HepG2 (cell line): ENCODE measurements around the gene CES3. TPM values are rescaled to one million over a fixed set of nuclear protein-coding genes. Genes with fewer than 3 reads are reported as not detected.

Experiments used
- ATAC-seq: fragments of 200-7000 bp; cut with Tn5 transposase; 3 replicates; pipeline ENCODE4 v1.9.1; 2020; ENCODE audit warnings: mild to moderate bottlenecking, moderate library complexity
- BruUV-seq: library from RNA; stranded (reverse); fragments of 400-500 nt; replicated peaks from 2 replicates; lab custom pipeline; 2021; lab: Mats Ljungman, UMichigan
- CTCF ChIA-PET: fragments of 300-600 bp; formaldehyde crosslinking; extraction: SDS; loops from one replicate; lab custom pipeline; 2021; ENCODE audit warnings: low total read pairs, inconsistent platforms, low intra/inter-chr PET ratio; lab: Yijun Ruan, JAX
- POLR2A ChIA-PET: fragments of 350-600 bp; sonication (Branson Sonifier 250); formaldehyde crosslinking; loops from one replicate; lab custom pipeline; 2020; ENCODE audit warnings: antibody characterized with exemption, inconsistent platforms; lab: Yijun Ruan, JAX
- DNase-seq: peaks from one replicate; pipeline ENCODE4 v3.0.0-alpha.2; 2015; ENCODE audit warnings: low spot score
- FAIRE-seq: peaks from 3 replicates; lab custom pipeline; 2011; peaks lifted over from hg19 to GRCh38; lab: Jason Lieb, UNC
- H2AFZ ChIP-seq: one replicate; pipeline ENCODE4 v1.6.1; 2011; ENCODE audit warnings: low read length, inconsistent platforms
- H3K27ac ChIP-seq: fragments of 300-600 bp; 3 replicates; pipeline ENCODE4 v1.8.0; 2011; ENCODE audit warnings: mixed run types, mild to moderate bottlenecking, mixed read lengths, low read length, inconsistent platforms; ENCODE audit not compliant: insufficient read depth; ENCODE audit errors: extremely low read length
- H3K27me3 ChIP-seq, 2 experiments: fragments of 200-600 bp in 1 of 2; 2 replicates in 1 of 2; 3 replicates in 1 of 2; pipeline versions ENCODE4 v1.6.0 to v1.8.0; 2011; ENCODE audit warnings: low read length in 2 of 2, mild to moderate bottlenecking in 2 of 2, moderate library complexity in 2 of 2, inconsistent platforms in 1 of 2; ENCODE audit not compliant: insufficient read depth in 2 of 2, control insufficient read depth in 1 of 2
- H3K36me3 ChIP-seq, 2 experiments: fragments of 200-600 bp in 1 of 2; replicated peaks in 1 of 2; 2 replicates in 1 of 2; 3 replicates in 1 of 2; pipeline versions ENCODE4 v1.5.1 to v1.8.0; 2011; ENCODE audit warnings: low read length in 2 of 2, inconsistent platforms in 1 of 2; ENCODE audit not compliant: insufficient read depth in 2 of 2, control insufficient read depth in 1 of 2
- H3K4me1 ChIP-seq: 2 replicates; pipeline ENCODE4 v1.5.1; 2012; ENCODE audit warnings: low read length, inconsistent platforms; ENCODE audit not compliant: insufficient read depth
- H3K4me2 ChIP-seq: 2 replicates; pipeline ENCODE4 v1.6.0; 2011; ENCODE audit warnings: low read depth, low read length, inconsistent platforms
- H3K4me3 ChIP-seq, 3 experiments: fragments of 200-600 bp in 1 of 3; sonication (generic), shearing (Covaris generic) in 1 of 3; replicated peaks in 1 of 3; 2 replicates each; pipeline ENCODE4 v1.5.1; 2011 to 2016; ENCODE audit warnings: low read length in 3 of 3, inconsistent platforms in 2 of 3, low read depth in 2 of 3, mild to moderate bottlenecking in 2 of 3, control low read depth in 1 of 3, mixed read lengths in 1 of 3; ENCODE audit not compliant: insufficient read depth in 1 of 3
- H3K79me2 ChIP-seq: one replicate; pipeline ENCODE4 v1.6.1; 2011; ENCODE audit warnings: low read length, inconsistent platforms; ENCODE audit not compliant: insufficient read depth
- H3K9ac ChIP-seq: 2 replicates; pipeline ENCODE4 v1.6.0; 2011; ENCODE audit warnings: mild to moderate bottlenecking, low read depth, low read length, inconsistent platforms; ENCODE audit not compliant: insufficient read depth
- H3K9me3 ChIP-seq: 2 replicates; pipeline ENCODE4 v1.5.1; 2012; ENCODE audit warnings: mild to moderate bottlenecking, low read length
- H4K20me1 ChIP-seq: 2 replicates; pipeline ENCODE4 v1.6.0; 2011; ENCODE audit warnings: inconsistent platforms, mild to moderate bottlenecking, low read length, moderate library complexity; ENCODE audit not compliant: insufficient read depth
- AKAP8 ChIP-seq: sonication (generic); formaldehyde crosslinking; IDR thresholded peaks from 2 replicates; pipeline ENCODE4 v1.5.1; 2020; ENCODE audit warnings: mild to moderate bottlenecking, missing genetic modification reagents
- ATRX ChIP-seq: sonication (generic); formaldehyde crosslinking; IDR thresholded peaks from 2 replicates; pipeline ENCODE4 v1.4.0; 2020; ENCODE audit warnings: missing genetic modification reagents, borderline replicate concordance
- HNF4G ChIP-seq, 2 experiments: sonication (generic) in 1 of 2; formaldehyde crosslinking in 1 of 2; IDR thresholded peaks; 2 replicates each; pipeline versions ENCODE4 v1.4.0 to v1.6.1; 2011 to 2020; ENCODE audit warnings: borderline replicate concordance in 2 of 2, low read depth in 2 of 2, mild to moderate bottlenecking in 2 of 2, low read length in 1 of 2, missing genetic modification reagents in 1 of 2, moderate library complexity in 1 of 2
- HOXA5 ChIP-seq: sonication (generic); formaldehyde crosslinking; IDR thresholded peaks from 2 replicates; pipeline ENCODE4 v1.4.0; 2020; ENCODE audit warnings: missing genetic modification reagents
- KMT2B ChIP-seq: IDR thresholded peaks from 2 replicates; pipeline ENCODE4 v1.6.1; 2016; ENCODE audit warnings: missing genetic modification reagents, missing compliant biosample characterization
- MBD4 ChIP-seq: IDR thresholded peaks from 2 replicates; pipeline ENCODE4 v1.6.1; 2012; ENCODE audit warnings: low read length, inconsistent platforms, borderline replicate concordance
- RAD51 ChIP-seq: fragments of 450-650 bp; IDR thresholded peaks from 2 replicates; pipeline ENCODE4 v1.6.1; 2016; ENCODE audit warnings: borderline replicate concordance
- RBM22 ChIP-seq: fragments of 200-400 bp; formaldehyde crosslinking; optimal IDR thresholded peaks from 2 replicates; pipeline ENCODE3; 2017; ENCODE audit warnings: mild to moderate bottlenecking, low read length, moderate library complexity
- YY1 ChIP-seq: IDR thresholded peaks from 2 replicates; pipeline ENCODE4 v1.6.1; 2011; ENCODE audit warnings: low read length, low read depth, moderate library complexity, mild to moderate bottlenecking; ENCODE audit not compliant: insufficient read depth, insufficient replicate concordance
- ZC3H4 ChIP-seq: sonication (generic); formaldehyde crosslinking; IDR thresholded peaks from 2 replicates; pipeline ENCODE4 v1.4.0; 2020; ENCODE audit warnings: missing genetic modification reagents, borderline replicate concordance
- ZNF331 ChIP-seq: sonication (generic); formaldehyde crosslinking; IDR thresholded peaks from 2 replicates; pipeline ENCODE4 v1.4.0; 2020; ENCODE audit warnings: missing genetic modification reagents
- ZNF547 ChIP-seq: sonication (generic); formaldehyde crosslinking; IDR thresholded peaks from 2 replicates; pipeline ENCODE4 v1.5.1; 2020; ENCODE audit warnings: mild to moderate bottlenecking, missing genetic modification reagents
- ZNF614 ChIP-seq: IDR thresholded peaks from 2 replicates; pipeline ENCODE4 v1.6.1; 2018; ENCODE audit warnings: missing biosample characterization, missing genetic modification reagents, inconsistent platforms, borderline replicate concordance
- ZNF747 ChIP-seq: sonication (generic); formaldehyde crosslinking; IDR thresholded peaks from 2 replicates; pipeline ENCODE4 v1.8.1; 2023; ENCODE audit warnings: missing genetic modification reagents, mild to moderate bottlenecking, borderline replicate concordance
- ZNF792 ChIP-seq: IDR thresholded peaks from 2 replicates; pipeline ENCODE4 v1.6.1; 2016
- WGBS: methylation state at CpG from one replicate; pipeline ENCODE4 v1.1.6; 2017; ENCODE audit warnings: low lambda C conversion rate; 5-methylcytosine and 5-hydroxymethylcytosine counted together
- in situ Hi-C: cut with HindIII; loops from 2 replicates; pipeline ENCODE4 v1.10.0; 2017; ENCODE audit warnings: low pct_unique_long_range_greater_than_20kb; ENCODE audit not compliant: extremely low pct_ligation_motif_present
- intact Hi-C: fragments of 100-400 bp; cut with micrococcal nuclease; formaldehyde crosslinking; loops from one replicate; pipeline ENCODE4 v1.10.0; 2022; ENCODE audit not compliant: unreplicated experiment
- polyA plus RNA-seq, 8 experiments: library from polyadenylated mRNA; depleted of rRNA in 3 of 8; stranded (reverse) in 7 of 8; unstranded in 1 of 8; fragments of >200 nt; fragmentation: Illumina TruSeq in 4 of 8; extraction: Trizol in 4 of 8; gene quantifications; 2 replicates each; pipeline versions ENCODE4 v1.2.1 to v1.2.3, GENCODE V29; 2011 to 2016; ENCODE audit warnings: low read depth in 4 of 8, missing spikeins in 1 of 8, mixed read lengths in 1 of 8; ENCODE audit not compliant: insufficient read depth in 1 of 8
- total RNA-seq, 5 experiments: library from RNA; depleted of rRNA; stranded (reverse); fragments of >200 nt; fragmentation: Illumina TruSeq; extraction: Trizol; gene quantifications; 2 replicates each; pipeline ENCODE4 v1.2.3, GENCODE V29; 2016; ENCODE audit warnings: low read depth in 1 of 5
- TF ChIP-seq, protein P1 (sequence below): sonication (generic); formaldehyde crosslinking; conservative IDR thresholded peaks from 2 replicates; pipeline ENCODE4 v1.8.0; 2022; ENCODE audit warnings: low read depth, missing genetic modification reagents
- TF ChIP-seq, protein P2 (sequence below): sonication (generic); formaldehyde crosslinking; IDR thresholded peaks from 2 replicates; pipeline ENCODE4 v1.8.0; 2022; ENCODE audit warnings: missing genetic modification reagents, mild to moderate bottlenecking, moderate library complexity, borderline replicate concordance
- TF ChIP-seq, protein P3 (sequence below): IDR thresholded peaks from 2 replicates; pipeline ENCODE4 v1.6.1; 2012; ENCODE audit warnings: low read depth, low read length, improper control_type of control experiment

The CES3 gene
- total and polyA plus RNA-seq, 2 of the 13 experiments (the other 11 are each of a cell fraction or from before 2014, with no cell fraction given) = 6.6 to 17.4 TPM

DNA sequence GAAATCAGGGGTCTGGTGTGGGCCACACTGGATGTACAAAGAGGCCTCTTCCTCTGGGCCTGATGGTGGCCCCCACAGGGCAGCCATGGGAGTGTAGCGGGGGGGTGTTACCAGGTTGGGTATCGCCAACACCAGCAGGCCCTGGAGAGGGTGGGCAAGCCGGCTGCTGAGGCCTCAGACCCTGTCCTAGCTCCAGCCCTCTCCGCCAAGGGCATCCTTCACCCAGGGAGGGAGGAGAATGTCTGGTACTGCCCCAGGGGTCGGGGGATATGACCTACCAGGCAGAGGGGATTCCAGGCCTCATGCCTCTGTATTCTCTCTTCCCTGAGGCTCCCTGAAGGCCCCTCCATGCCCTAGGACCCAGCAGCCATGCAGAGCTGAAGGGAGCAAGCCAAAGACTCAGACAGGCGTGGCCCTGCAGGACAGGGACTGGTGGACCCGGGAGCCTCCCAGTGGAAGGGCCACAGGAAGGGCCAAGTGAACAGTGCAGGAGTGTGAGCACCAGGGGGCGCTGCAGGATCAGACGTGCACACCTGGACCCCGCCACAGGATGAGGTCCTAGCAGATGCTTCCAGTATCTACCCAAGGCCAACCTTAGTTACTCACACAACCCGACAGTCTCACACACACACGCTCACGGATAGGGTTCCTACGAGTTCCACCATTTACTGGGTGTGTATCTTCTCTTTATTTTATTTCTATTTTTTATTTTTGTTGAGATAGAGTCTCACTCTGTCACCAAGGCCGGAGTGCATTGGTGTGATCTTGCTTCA is 16.5 kb downstream of the CES3 start:
- CTCF ChIA-PET = interaction anchor here (0.8 to 3.5 kb wide), 14 partner anchors 16 to 287 kb away, joined by 3 to 28 read pairs (median 4); partner anchors contain the start of genes CES3, FBXL8, MATCAP1 and TRADD
- Histone ChIP-seq H2AFZ (no peak overlapping the region), H3K27me3 (peaks cover 2 to 9% of the 10 kb centered on the region in 2 experiments; a peak in 3 of 5 replicates), H3K9me3 (no peaks in the 10 kb centered on the region), H3K36me3 (no peaks in the 10 kb centered on the region), H3K4me3 (peak overlapping the region in 1 of 3 experiments; percentile 36; a peak in 1 of 6 replicates), H3K4me2 (peak overlapping the region; percentile 70; the same call in 1 of the 2 replicates), H3K4me1 (peaks cover 66% of the 10 kb centered on the region), H3K27ac (no peak overlapping the region), H4K20me1 (no peaks in the 10 kb centered on the region), H3K79me2 (no peaks in the 10 kb centered on the region), H3K9ac (no peak overlapping the region)
- POLR2A ChIA-PET = no interaction called here
- intact Hi-C loops (loop anchor here (1.0 to 2.0 kb wide), 7 partner anchors 23 to 208 kb away; partner anchors contain the start of gene NOL3), in situ Hi-C loops (loop anchor here (5.0 kb wide), 3 partner anchors 35 to 210 kb away; partner anchors contain the start of genes FBXL8 and TRADD)
- no TSS peak for BruUV-seq
- peak; percentile 93 for ATAC-seq
- peak; percentile 82 for DNase-seq
- 15% methylated on average over 11 of the region's 15 CpGs for WGBS
- peak; percentile 93 for FAIRE-seq
- TF ChIP-seq ZNF547 = peak; percentile 83
- no peak for TF ChIP-seq ATRX (CRISPR knock-in tag)
- TF ChIP-seq, protein P1, sequence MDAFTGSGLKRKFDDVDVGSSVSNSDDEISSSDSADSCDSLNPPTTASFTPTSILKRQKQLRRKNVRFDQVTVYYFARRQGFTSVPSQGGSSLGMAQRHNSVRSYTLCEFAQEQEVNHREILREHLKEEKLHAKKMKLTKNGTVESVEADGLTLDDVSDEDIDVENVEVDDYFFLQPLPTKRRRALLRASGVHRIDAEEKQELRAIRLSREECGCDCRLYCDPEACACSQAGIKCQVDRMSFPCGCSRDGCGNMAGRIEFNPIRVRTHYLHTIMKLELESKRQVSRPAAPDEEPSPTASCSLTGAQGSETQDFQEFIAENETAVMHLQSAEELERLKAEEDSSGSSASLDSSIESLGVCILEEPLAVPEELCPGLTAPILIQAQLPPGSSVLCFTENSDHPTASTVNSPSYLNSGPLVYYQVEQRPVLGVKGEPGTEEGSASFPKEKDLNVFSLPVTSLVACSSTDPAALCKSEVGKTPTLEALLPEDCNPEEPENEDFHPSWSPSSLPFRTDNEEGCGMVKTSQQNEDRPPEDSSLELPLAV (CRISPR knock-in tag) = no peak
- TF ChIP-seq AKAP8 (CRISPR knock-in tag) = no peak
- TF ChIP-seq ZNF614 (CRISPR knock-in tag) = no peak
- TF ChIP-seq ZC3H4 (CRISPR knock-in tag) = no peak
- TF ChIP-seq, protein P2, sequence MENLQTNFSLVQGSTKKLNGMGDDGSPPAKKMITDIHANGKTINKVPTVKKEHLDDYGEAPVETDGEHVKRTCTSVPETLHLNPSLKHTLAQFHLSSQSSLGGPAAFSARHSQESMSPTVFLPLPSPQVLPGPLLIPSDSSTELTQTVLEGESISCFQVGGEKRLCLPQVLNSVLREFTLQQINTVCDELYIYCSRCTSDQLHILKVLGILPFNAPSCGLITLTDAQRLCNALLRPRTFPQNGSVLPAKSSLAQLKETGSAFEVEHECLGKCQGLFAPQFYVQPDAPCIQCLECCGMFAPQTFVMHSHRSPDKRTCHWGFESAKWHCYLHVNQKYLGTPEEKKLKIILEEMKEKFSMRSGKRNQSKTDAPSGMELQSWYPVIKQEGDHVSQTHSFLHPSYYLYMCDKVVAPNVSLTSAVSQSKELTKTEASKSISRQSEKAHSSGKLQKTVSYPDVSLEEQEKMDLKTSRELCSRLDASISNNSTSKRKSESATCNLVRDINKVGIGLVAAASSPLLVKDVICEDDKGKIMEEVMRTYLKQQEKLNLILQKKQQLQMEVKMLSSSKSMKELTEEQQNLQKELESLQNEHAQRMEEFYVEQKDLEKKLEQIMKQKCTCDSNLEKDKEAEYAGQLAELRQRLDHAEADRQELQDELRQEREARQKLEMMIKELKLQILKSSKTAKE (CRISPR knock-in tag) = no peak
- TF ChIP-seq ZNF792 (CRISPR knock-in tag) = peak; percentile 77; the same call in 1 of the 2 replicates
- no peak for TF ChIP-seq MBD4
- peak; percentile 71; the same call in 1 of the 2 replicates for TF ChIP-seq ZNF331
- TF ChIP-seq, protein P3, sequence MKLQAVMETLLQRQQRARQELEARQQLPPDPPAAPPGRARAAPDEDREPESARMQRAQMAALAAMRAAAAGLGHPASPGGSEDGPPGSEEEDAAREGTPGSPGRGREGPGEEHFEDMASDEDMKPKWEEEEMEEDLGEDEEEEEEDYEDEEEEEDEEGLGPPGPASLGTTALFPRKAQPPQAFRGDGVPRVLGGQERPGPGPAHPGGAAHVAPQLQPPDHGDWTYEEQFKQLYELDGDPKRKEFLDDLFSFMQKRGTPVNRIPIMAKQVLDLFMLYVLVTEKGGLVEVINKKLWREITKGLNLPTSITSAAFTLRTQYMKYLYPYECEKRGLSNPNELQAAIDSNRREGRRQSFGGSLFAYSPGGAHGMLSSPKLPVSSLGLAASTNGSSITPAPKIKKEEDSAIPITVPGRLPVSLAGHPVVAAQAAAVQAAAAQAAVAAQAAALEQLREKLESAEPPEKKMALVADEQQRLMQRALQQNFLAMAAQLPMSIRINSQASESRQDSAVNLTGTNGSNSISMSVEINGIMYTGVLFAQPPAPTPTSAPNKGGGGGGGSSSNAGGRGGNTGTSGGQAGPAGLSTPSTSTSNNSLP = no peak
- no peak for TF ChIP-seq HOXA5 (CRISPR knock-in tag)
- TF ChIP-seq KMT2B (CRISPR knock-in tag) = peak; percentile 55; the same call in 1 of the 2 replicates
- no peak for TF ChIP-seq RBM22
- TF ChIP-seq ZNF747 (CRISPR knock-in tag) = no peak
- no peak for TF ChIP-seq HNF4G (IDR thresholded peaks at IDR 0.05; ENCODE audit: borderline replicate concordance, low read depth, low read length)
- 0 out of 2 replicates have a peak, but pooled peaks have one; percentile 23 for TF ChIP-seq HNF4G (CRISPR knock-in tag; IDR thresholded peaks at IDR 0.05; ENCODE audit: borderline replicate concordance, low read depth)
- TF ChIP-seq YY1 = peak; percentile 70
- no peak for TF ChIP-seq RAD51
